ENCODE results near the gene GLIS1.

GRCh38 chr1:53586765-53587164, 152.2 kb downstream of the GLIS1 start:
- TF ChIP-seq CTCF (IDR thresholded peaks at IDR 0.05; ENCODE audit: insufficient read depth, low read length, poor library complexity, severe bottlenecking) = no peak
- TF ChIP-seq EZH2phosphoT487 (conservative IDR thresholded peaks at IDR 0.05; ENCODE audit: low read length) = no peak
